ENCODE measurements around the gene CAST.
"Not testable (repeated sequence)": the region's sequence is repeated elsewhere in the genome, so short reads cannot be mapped to it uniquely, and the experiment has no call there.

CAST gene

GRCh38 chr5:96661855-96662724, at the start of gene CAST:
TSS of gene CAST (plus strand) at chr5:96662376. CDS start at chr5:96662423, 47 bp downstream.
- peak; percentile 77 for DNase-seq

- peak; percentile 81 for DNase-seq
Observed at GRCh38 chr5:96614110-96614691, 48.0 kb upstream of the CAST start.

GRCh38 chr5:96615223-96615622, 47.0 kb upstream of the CAST start:
- DNase-seq, result no peak

GRCh38 chr5:96616801-96617200, 45.4 kb upstream of the CAST start:
- DNase-seq, result no peak

GRCh38 chr5:96618311-96619016, 43.7 kb upstream of the CAST start:
- not testable (repeated sequence) for DNase-seq

- DNase-seq, result no peak
Observed at GRCh38 chr5:96619946-96620345, 42.2 kb upstream of the CAST start.

- no peak for DNase-seq
Observed at GRCh38 chr5:96624596-96624995, 37.6 kb upstream of the CAST start.

GRCh38 chr5:96625365-96625764, 36.8 kb upstream of the CAST start:
- no peak for DNase-seq

GRCh38 chr5:96626956-96627355, 35.2 kb upstream of the CAST start:
- DNase-seq, result no peak

GRCh38 chr5:96627792-96628398, 34.3 kb upstream of the CAST start:
- no peak for DNase-seq

GRCh38 chr5:96628406-96628805, 33.8 kb upstream of the CAST start:
- no peak for DNase-seq

GRCh38 chr5:96629774-96630173, 32.4 kb upstream of the CAST start:
- no peak for DNase-seq

GRCh38 chr5:96633820-96634219, 28.4 kb upstream of the CAST start:
- no peak for DNase-seq

- DNase-seq, result no peak
Observed at GRCh38 chr5:96634881-96635280, 27.3 kb upstream of the CAST start.

GRCh38 chr5:96636046-96636445, 26.1 kb upstream of the CAST start:
- DNase-seq, result no peak

- no peak for DNase-seq
Observed at GRCh38 chr5:96636594-96636993, 25.6 kb upstream of the CAST start.

GRCh38 chr5:96637196-96637595, 25.0 kb upstream of the CAST start:
- no peak for DNase-seq

- DNase-seq, result no peak
Observed at GRCh38 chr5:96638561-96638960, 23.6 kb upstream of the CAST start.

GRCh38 chr5:96640696-96641095, 21.5 kb upstream of the CAST start:
- no peak for DNase-seq

GRCh38 chr5:96641368-96642280, 20.6 kb upstream of the CAST start:
- peak; percentile 15 for DNase-seq

GRCh38 chr5:96642281-96642640, 19.9 kb upstream of the CAST start:
- DNase-seq, result no peak

- no peak for DNase-seq
Observed at GRCh38 chr5:96645091-96645490, 17.1 kb upstream of the CAST start.
